ENCODE measurements around the gene TGM2.

DNA sequence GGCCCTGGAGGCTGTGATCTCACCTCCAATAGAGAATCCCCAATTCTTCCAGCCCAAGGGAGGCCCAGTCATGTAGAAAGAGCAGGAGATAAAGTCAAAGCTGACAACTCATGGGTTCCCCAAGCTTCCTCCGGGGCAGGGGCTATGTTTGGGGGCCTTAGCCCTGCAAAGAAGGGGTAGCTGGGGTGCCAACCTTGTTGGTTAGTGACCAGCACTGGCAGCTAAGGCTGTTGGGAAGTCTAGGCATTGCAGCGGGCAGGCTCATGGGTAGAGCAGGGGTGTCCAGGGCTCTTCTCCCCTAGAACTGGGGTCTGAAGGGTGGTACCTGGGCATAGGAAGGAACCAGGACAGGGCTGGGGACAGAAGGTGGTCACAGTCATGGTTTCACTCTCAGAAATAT, 36.4 kb downstream of the TGM2 start:
- TF ChIP-seq, protein P1, sequence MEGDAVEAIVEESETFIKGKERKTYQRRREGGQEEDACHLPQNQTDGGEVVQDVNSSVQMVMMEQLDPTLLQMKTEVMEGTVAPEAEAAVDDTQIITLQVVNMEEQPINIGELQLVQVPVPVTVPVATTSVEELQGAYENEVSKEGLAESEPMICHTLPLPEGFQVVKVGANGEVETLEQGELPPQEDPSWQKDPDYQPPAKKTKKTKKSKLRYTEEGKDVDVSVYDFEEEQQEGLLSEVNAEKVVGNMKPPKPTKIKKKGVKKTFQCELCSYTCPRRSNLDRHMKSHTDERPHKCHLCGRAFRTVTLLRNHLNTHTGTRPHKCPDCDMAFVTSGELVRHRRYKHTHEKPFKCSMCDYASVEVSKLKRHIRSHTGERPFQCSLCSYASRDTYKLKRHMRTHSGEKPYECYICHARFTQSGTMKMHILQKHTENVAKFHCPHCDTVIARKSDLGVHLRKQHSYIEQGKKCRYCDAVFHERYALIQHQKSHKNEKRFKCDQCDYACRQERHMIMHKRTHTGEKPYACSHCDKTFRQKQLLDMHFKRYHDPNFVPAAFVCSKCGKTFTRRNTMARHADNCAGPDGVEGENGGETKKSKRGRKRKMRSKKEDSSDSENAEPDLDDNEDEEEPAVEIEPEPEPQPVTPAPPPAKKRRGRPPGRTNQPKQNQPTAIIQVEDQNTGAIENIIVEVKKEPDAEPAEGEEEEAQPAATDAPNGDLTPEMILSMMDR (IDR thresholded peaks at IDR 0.05; ENCODE audit: low read depth, low read length) = no peak
- TF ChIP-seq EZH2phosphoT487 (IDR thresholded peaks at IDR 0.05; ENCODE audit: low read depth) = no peak
